LNCAP (cell line): ENCODE measurements around the gene RAB22A.

Experiments
- TF ChIP-seq, protein P1 (sequence below): fragments of 450-650 bp; IDR thresholded peaks from 2 replicates; pipeline ENCODE4 v1.5.1; 2017; ENCODE audit warnings: mild to moderate bottlenecking

Gene RAB22A

DNA sequence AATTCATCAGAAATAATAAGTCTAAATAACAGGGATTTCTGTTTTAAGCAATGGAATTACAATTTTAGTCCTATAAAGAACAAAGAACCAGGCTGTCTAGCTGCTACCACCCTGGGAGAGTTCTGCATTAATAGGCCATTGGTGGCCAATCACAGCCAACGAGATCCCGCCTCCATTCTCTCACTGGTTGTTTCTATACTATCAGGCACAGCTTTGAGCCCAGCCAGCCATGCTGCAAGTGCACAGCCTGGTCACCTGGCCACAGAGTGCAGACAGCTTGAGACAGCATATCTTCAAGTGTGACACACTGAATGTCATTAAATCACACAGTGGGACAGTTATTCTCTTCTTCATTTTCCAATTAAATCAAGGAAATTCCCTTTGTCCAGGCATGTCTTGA lies 16.1 kb upstream of the RAB22A start:
- TF ChIP-seq, protein P1, sequence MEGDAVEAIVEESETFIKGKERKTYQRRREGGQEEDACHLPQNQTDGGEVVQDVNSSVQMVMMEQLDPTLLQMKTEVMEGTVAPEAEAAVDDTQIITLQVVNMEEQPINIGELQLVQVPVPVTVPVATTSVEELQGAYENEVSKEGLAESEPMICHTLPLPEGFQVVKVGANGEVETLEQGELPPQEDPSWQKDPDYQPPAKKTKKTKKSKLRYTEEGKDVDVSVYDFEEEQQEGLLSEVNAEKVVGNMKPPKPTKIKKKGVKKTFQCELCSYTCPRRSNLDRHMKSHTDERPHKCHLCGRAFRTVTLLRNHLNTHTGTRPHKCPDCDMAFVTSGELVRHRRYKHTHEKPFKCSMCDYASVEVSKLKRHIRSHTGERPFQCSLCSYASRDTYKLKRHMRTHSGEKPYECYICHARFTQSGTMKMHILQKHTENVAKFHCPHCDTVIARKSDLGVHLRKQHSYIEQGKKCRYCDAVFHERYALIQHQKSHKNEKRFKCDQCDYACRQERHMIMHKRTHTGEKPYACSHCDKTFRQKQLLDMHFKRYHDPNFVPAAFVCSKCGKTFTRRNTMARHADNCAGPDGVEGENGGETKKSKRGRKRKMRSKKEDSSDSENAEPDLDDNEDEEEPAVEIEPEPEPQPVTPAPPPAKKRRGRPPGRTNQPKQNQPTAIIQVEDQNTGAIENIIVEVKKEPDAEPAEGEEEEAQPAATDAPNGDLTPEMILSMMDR = no peak

DNA sequence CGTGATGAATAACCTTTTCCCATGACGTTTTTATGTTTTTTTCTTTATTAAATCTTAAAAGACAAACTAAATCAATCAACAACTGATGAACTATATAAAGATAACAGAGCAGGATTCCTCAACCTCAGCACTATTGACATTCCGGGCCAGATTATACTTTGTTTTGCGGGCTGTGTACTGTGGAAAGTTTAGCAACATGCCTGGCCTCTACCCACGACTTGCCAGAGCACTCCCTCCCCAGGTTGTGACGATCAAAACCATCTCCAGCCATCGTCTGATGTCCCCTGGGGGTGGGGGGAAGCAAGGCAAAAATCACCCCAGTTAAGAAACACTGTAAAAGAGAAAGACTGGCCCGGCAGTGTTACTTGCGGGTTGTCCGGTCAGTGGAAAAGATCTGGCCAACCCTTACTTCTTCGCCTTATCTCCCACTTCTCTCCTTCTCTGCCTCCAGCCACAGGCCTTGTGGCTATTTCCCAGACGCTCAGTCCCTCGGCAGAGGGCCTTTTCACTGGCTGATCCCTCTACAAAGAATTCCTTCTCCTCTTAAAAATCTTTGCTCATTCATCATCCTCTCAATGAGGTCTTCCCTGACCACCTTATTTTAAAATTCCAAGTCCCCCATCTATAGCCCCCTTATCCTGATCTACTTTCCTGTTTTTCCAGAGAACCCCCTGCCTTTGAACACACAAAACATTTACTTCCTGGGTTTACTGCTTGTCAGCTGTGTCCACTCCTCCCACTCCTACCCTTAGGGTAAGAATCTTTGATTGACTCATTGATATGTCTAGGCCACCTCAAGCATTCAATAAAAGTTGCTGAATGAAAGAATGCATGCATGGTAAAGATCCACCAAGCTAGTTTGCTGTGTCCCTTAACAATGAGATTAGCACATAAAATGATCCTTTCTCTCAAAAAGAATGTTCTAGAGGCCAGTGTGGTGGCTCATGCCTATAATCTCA lies 14.7 kb upstream of the RAB22A start:
- TF ChIP-seq, protein P1 = no peak

DNA sequence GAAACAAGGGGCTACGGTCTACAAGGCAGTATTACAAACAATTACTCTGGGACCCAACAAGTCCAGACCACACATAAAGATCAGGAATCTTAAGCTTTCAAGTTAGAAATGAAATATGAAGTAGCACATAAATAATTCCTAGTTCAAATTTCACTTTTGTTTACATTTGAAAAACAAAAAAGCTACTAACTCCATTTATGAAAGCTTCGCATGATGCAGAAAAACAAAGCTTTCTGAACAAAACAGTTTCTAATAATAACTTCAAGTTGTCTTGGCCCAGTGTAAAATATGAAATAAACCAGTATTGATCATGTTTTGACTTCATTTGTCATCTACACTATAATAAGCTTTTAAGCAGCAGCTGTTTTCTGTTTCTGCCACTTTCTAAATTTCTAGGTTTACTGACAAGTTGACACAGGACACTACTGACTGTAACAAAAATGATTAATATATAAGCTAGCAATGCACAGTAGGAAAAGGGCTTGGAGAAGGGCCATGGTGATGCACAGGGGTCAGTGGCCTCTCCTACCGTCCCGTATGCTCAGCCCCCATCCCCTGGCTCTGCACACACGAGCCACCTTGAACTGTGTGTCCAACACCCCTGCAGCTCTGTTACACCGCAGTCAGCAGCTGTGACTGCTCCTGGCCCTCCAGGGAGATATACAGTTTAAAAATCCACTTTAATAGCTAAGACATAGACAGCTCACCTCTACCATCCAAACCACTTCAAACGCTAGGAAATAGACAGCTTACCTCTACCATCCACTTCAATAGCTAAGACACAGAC lies 13.3 kb upstream of the RAB22A start:
- TF ChIP-seq, protein P1 = no peak

DNA sequence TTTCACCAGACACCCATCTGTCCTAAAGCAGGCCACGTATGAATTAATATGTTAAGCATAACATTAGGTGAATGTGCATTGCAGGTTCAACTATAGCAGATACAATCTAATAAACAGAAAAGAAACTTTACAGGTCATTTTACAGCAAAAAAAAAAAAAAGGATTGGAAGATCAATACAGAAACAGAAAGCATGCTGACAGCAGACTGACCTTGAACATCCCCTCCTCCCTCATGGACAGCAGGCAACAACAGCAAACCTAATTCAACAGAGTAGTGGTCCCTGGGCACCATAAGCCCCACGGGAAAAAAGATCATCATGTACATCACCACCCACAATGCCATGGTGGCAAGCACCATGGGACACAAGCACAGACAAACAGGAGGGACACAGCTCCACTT lies 12.1 kb upstream of the RAB22A start:
- TF ChIP-seq, protein P1 = no peak

DNA sequence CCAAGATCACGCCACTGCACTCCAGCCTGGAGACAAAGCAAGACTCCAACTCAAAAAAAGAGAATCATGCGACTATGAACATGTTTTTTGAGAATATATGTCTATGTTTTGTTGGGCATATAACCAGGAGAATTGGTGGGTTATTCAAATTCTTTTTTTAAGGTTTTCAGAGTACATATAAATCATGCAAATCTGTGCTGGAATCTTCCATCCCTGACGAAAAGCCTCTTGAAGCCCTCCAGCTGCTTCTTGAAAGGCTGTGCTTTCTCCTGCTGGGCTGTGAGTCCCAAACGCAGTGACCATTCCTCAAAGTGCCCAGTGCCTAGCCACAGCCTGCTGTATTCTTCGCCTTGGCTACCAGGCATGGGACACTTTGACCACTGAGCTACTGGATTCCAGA lies 9.2 kb upstream of the RAB22A start:
- TF ChIP-seq, protein P1 = no peak

DNA sequence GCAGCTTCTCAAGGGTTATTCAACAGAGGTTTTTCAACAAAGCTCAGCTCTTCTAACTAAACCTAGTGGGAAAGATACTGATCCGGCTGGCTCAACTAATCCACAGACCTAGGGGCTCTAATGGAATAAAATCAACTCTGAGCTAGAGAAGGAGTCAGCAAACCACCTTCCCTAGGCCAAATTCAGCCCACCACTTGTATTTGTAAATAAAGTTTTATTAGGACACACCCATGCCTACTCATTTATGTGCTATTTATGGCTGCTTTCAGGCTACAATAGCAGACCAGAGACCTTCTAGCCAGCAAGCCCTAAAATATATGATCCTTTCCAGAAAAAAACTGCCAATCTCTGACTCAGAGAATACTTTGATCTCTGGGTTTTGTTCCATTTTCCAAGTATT lies 6.0 kb upstream of the RAB22A start:
- TF ChIP-seq, protein P1 = no peak

DNA sequence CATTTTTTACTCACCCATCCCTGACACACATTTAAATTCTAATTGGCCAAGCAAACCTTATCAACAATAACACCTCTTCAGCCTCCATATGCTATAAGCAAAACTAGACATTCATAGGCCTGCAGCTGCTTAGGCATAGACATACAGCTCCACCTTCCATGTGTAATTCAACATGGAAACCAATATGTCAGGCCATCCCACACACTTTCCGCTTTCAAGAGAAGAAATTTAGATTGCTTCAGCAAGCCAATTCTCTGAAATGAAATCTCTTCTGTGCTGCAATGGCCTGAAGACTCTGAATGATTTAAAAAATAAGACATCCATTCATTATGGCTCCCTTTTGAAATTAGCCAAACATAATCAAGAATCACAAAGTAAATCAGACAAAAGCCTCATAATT lies 4.5 kb upstream of the RAB22A start:
- TF ChIP-seq, protein P1 = no peak
